HG03460 (cell line): ENCODE measurements around the gene RAB9B.

Experiments
- ATAC-seq: cut with Tn5 transposase; IDR thresholded peaks from one replicate; pipeline ENCODE4 v1.9.1; 2021; ENCODE audit not compliant: unreplicated experiment

The RAB9B gene

GRCh38 chrX:103773445-103773844 lies 58.6 kb downstream of the RAB9B start:
- ATAC-seq: no peak
